ENCODE measurements around the gene JSRP1.

DNA sequence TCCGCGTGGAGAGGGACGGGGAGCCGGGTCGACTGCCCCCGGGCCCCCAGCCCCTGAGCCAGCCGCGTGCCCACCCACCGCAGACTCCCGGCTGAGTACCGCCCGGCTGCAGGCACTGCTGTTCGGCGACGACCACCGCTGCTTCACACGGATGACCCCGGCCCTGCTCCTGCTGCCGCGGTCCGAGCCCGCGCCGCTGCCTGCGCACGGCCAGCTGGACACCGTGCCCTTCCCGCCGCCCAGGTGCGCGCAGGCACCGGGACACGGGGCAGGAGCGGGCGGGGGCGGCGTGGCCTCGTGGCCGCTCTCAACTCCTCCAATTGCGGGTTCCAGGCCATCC, 5.5 kb downstream of the JSRP1 start:
- TF ChIP-seq, protein P1, sequence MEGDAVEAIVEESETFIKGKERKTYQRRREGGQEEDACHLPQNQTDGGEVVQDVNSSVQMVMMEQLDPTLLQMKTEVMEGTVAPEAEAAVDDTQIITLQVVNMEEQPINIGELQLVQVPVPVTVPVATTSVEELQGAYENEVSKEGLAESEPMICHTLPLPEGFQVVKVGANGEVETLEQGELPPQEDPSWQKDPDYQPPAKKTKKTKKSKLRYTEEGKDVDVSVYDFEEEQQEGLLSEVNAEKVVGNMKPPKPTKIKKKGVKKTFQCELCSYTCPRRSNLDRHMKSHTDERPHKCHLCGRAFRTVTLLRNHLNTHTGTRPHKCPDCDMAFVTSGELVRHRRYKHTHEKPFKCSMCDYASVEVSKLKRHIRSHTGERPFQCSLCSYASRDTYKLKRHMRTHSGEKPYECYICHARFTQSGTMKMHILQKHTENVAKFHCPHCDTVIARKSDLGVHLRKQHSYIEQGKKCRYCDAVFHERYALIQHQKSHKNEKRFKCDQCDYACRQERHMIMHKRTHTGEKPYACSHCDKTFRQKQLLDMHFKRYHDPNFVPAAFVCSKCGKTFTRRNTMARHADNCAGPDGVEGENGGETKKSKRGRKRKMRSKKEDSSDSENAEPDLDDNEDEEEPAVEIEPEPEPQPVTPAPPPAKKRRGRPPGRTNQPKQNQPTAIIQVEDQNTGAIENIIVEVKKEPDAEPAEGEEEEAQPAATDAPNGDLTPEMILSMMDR (IDR thresholded peaks at IDR 0.05) = no peak
- TF ChIP-seq EP300 (IDR thresholded peaks at IDR 0.05) (no peak), POLR2A (IDR thresholded peaks at IDR 0.05) (no peak)

Measured in sigmoid colon (tissue), 4 donors.